ENCODE results near the gene PCDH18. TPM values are rescaled to one million over a fixed set of nuclear protein-coding genes. Genes with fewer than 3 reads are reported as not detected.

Gene PCDH18
- polyA plus RNA-seq, 3 donors: not detected

GRCh38 chr4:137543198-137543597, 10.9 kb upstream of the PCDH18 start:
- Mint-ChIP-seq H3K9me3 (peaks cover 0 to 3% (median 0%) of the 10 kb centered on the region in 7 donors), H3K4me1 (no peaks in the 10 kb centered on the region), H3K36me3 (no peaks in the 10 kb centered on the region), H3K4me3 (no peak overlapping the region), H3K27me3 (ENCODE audit: low read depth in 3 of 3) (peaks cover 0 to 2% (median 0%) of the 10 kb centered on the region in 3 donors), H3K27ac (no peak overlapping the region)
- H3K4me2 ChIP-seq (replicated peaks; ENCODE audit: extremely low read depth, low read length, poor library complexity, severe bottlenecking): no peak overlapping the region
- H3K4me3 ChIP-seq (replicated peaks in 1 of 3; ENCODE audit: low read depth in 2 of 3, low read length in 3 of 3): no peak overlapping the region
- H3K27me3 ChIP-seq (ENCODE audit: control insufficient read depth in 2 of 2, insufficient read depth in 2 of 2, low read length in 2 of 2): no peaks in the 10 kb centered on the region
- H3K4me1 ChIP-seq (ENCODE audit: control insufficient read depth in 1 of 2, insufficient read depth in 2 of 2, low read length in 2 of 2): no peaks in the 10 kb centered on the region
- no CpG with 5 or more reads among the region's 2 CpGs for WGBS (ENCODE audit: insufficient coverage)
- H4K20me1 ChIP-seq (ENCODE audit: insufficient read depth, low read length): no peaks in the 10 kb centered on the region
- TF ChIP-seq CTCF (IDR thresholded peaks at IDR 0.05): no peak
- H3K9ac ChIP-seq (ENCODE audit: insufficient read depth, low read length, poor library complexity, severe bottlenecking): no peak overlapping the region
- no peaks in the 10 kb centered on the region for H3K9me3 ChIP-seq (replicated peaks in 1 of 2; ENCODE audit: control insufficient read depth in 1 of 2, insufficient read depth in 1 of 2, low read length in 2 of 2)
- H2AFZ ChIP-seq (ENCODE audit: insufficient read depth, low read depth, low read length, poor library complexity, severe bottlenecking): no peak overlapping the region
- no peaks in the 10 kb centered on the region for H3K79me2 ChIP-seq (ENCODE audit: insufficient read depth, low read length)
- DNase-seq: no peak
- no peaks in the 10 kb centered on the region for H3K36me3 ChIP-seq (replicated peaks in 1 of 2; ENCODE audit: control insufficient read depth in 1 of 2, insufficient read depth in 2 of 2, low read length in 2 of 2)
- intact Hi-C loops (cut with micrococcal nuclease): no loop called here
- H3K27ac ChIP-seq (ENCODE audit: low read depth in 1 of 2, low read length in 2 of 2): no peak overlapping the region

GRCh38 chr4:137541876-137542646, 9.8 kb upstream of the PCDH18 start:
- Histone ChIP-seq H2AFZ (ENCODE audit: insufficient read depth, low read depth, low read length, poor library complexity, severe bottlenecking) (no peak overlapping the region), H3K4me2 (replicated peaks; ENCODE audit: extremely low read depth, low read length, poor library complexity, severe bottlenecking) (no peak overlapping the region), H3K79me2 (ENCODE audit: insufficient read depth, low read length) (no peaks in the 10 kb centered on the region), H3K4me1 (ENCODE audit: control insufficient read depth in 1 of 2, insufficient read depth in 2 of 2, low read length in 2 of 2) (no peaks in the 10 kb centered on the region), H4K20me1 (ENCODE audit: insufficient read depth, low read length) (no peaks in the 10 kb centered on the region), H3K4me3 (replicated peaks in 1 of 3; ENCODE audit: low read depth in 2 of 3, low read length in 3 of 3) (no peak overlapping the region), H3K27me3 (ENCODE audit: control insufficient read depth in 2 of 2, insufficient read depth in 2 of 2, low read length in 2 of 2) (no peaks in the 10 kb centered on the region), H3K9me3 (replicated peaks in 1 of 2; ENCODE audit: control insufficient read depth in 1 of 2, insufficient read depth in 1 of 2, low read length in 2 of 2) (no peaks in the 10 kb centered on the region), H3K27ac (ENCODE audit: low read depth in 1 of 2, low read length in 2 of 2) (no peak overlapping the region), H3K9ac (ENCODE audit: insufficient read depth, low read length, poor library complexity, severe bottlenecking) (no peak overlapping the region), H3K36me3 (replicated peaks in 1 of 2; ENCODE audit: control insufficient read depth in 1 of 2, insufficient read depth in 2 of 2, low read length in 2 of 2) (no peaks in the 10 kb centered on the region)
- H3K9me3 Mint-ChIP-seq: peaks cover 0 to 3% (median 0%) of the 10 kb centered on the region in 7 donors
- no peaks in the 10 kb centered on the region for H3K4me1 Mint-ChIP-seq
- H3K4me3 Mint-ChIP-seq: no peak overlapping the region
- no peak overlapping the region for H3K27ac Mint-ChIP-seq
- no peak for TF ChIP-seq CTCF (IDR thresholded peaks at IDR 0.05)
- H3K36me3 Mint-ChIP-seq: no peaks in the 10 kb centered on the region
- H3K27me3 Mint-ChIP-seq (ENCODE audit: low read depth in 3 of 3): peaks cover 0 to 2% (median 0%) of the 10 kb centered on the region in 3 donors
- no peak for DNase-seq
- no CpG with 5 or more reads among the region's 7 CpGs for WGBS (ENCODE audit: insufficient coverage)
- intact Hi-C loops (cut with micrococcal nuclease): no loop called here
